Astrocyte (in vitro differentiated cells and primary cell): ENCODE results near the gene PKD1. TPM values are rescaled to one million over a fixed set of nuclear protein-coding genes. Genes with fewer than 3 reads are reported as not detected.
A peak's percentile ranks its signal among the peaks of the same experiment; 100 is the strongest.

Experiments
- DNase-seq: peaks from one replicate; pipeline ENCODE4 v3.0.0-alpha.2; 2010; ENCODE audit warnings: low read depth
- FAIRE-seq: peaks from 2 replicates; lab custom pipeline; 2011; peaks lifted over from hg19 to GRCh38; lab: Jason Lieb, UNC
- H2AFZ ChIP-seq: 2 replicates; pipeline ENCODE4 v1.6.0; 2012; ENCODE audit warnings: low read depth, low read length, inconsistent platforms
- H3K27ac ChIP-seq: 2 replicates; pipeline ENCODE4 v1.5.1; 2011; ENCODE audit warnings: low read depth, low read length, inconsistent platforms
- H3K27me3 ChIP-seq: 2 replicates; pipeline ENCODE4 v1.6.0; 2011; ENCODE audit warnings: low read length, inconsistent platforms; ENCODE audit not compliant: insufficient read depth
- H3K36me3 ChIP-seq: 2 replicates; pipeline ENCODE4 v1.5.1; 2011; ENCODE audit warnings: low read length, inconsistent platforms; ENCODE audit not compliant: insufficient read depth
- H3K4me1 ChIP-seq: 2 replicates; pipeline ENCODE4 v1.5.1; 2011; ENCODE audit warnings: low read length, inconsistent platforms; ENCODE audit not compliant: insufficient read depth
- H3K4me2 ChIP-seq: 2 replicates; pipeline ENCODE4 v1.6.0; 2012; ENCODE audit warnings: low read length, inconsistent platforms
- H3K4me3 ChIP-seq: 2 replicates; pipeline ENCODE4 v1.5.1; 2011; ENCODE audit warnings: low read depth, mild to moderate bottlenecking, low read length, inconsistent platforms; ENCODE audit not compliant: insufficient read depth
- H3K79me2 ChIP-seq: 2 replicates; pipeline ENCODE4 v1.6.0; 2012; ENCODE audit warnings: mild to moderate bottlenecking, low read length, inconsistent platforms; ENCODE audit not compliant: insufficient read depth
- H3K9ac ChIP-seq: 2 replicates; pipeline ENCODE4 v1.6.0; 2012; ENCODE audit warnings: mild to moderate bottlenecking, low read length, inconsistent platforms
- H3K9me3 ChIP-seq: 2 replicates; pipeline ENCODE4 v1.5.1; 2012; ENCODE audit warnings: low read depth, mild to moderate bottlenecking, low read length, inconsistent platforms; ENCODE audit not compliant: insufficient read depth
- H4K20me1 ChIP-seq: 2 replicates; pipeline ENCODE4 v1.6.0; 2012; ENCODE audit warnings: low read length, inconsistent platforms; ENCODE audit not compliant: insufficient read depth
- H3K27ac Mint-ChIP-seq: one replicate; pipeline ENCODE4 v1.8.0; 2021; ENCODE audit warnings: mild to moderate bottlenecking, mixed read lengths; ENCODE audit not compliant: unreplicated experiment
- H3K27me3 Mint-ChIP-seq: one replicate; pipeline ENCODE4 v1.8.0; 2021; ENCODE audit warnings: low read depth, mixed read lengths; ENCODE audit not compliant: unreplicated experiment
- H3K36me3 Mint-ChIP-seq: one replicate; pipeline ENCODE4 v1.8.0; 2021; ENCODE audit warnings: low read depth, mixed read lengths; ENCODE audit not compliant: unreplicated experiment
- H3K4me1 Mint-ChIP-seq: one replicate; pipeline ENCODE4 v1.8.0; 2021; ENCODE audit warnings: low read depth, mixed read lengths; ENCODE audit not compliant: unreplicated experiment
- H3K4me3 Mint-ChIP-seq: one replicate; pipeline ENCODE4 v1.8.0; 2021; ENCODE audit warnings: mild to moderate bottlenecking, moderate library complexity, mixed read lengths; ENCODE audit not compliant: unreplicated experiment
- H3K9me3 Mint-ChIP-seq: one replicate; pipeline ENCODE4 v1.8.0; 2021; ENCODE audit warnings: mild to moderate bottlenecking, mixed read lengths; ENCODE audit not compliant: unreplicated experiment
- EZH2 ChIP-seq: IDR thresholded peaks from 2 replicates; pipeline ENCODE4 v1.6.1; 2012; ENCODE audit warnings: mild to moderate bottlenecking, low read length, inconsistent platforms; ENCODE audit not compliant: insufficient read depth
- microRNA-seq: library from miRNA; unstranded; fragments of <30 nt; microRNA quantifications from one replicate; pipeline ENCODE4 v1.2.0, GENCODE V29; 2020
- total RNA-seq: library from RNA; stranded (reverse); gene quantifications from 2 replicates; pipeline ENCODE4 v1.2.1, GENCODE V29; 2021
- TF ChIP-seq, protein P1 (sequence below): IDR thresholded peaks from 2 replicates; pipeline ENCODE4 v1.5.1; 2011; ENCODE audit warnings: low read depth, mild to moderate bottlenecking, inconsistent platforms, low read length, moderate library complexity; ENCODE audit not compliant: insufficient read depth

PKD1 gene
- total RNA-seq, 1 donor from 2014 or later, result 112 TPM

DNA sequence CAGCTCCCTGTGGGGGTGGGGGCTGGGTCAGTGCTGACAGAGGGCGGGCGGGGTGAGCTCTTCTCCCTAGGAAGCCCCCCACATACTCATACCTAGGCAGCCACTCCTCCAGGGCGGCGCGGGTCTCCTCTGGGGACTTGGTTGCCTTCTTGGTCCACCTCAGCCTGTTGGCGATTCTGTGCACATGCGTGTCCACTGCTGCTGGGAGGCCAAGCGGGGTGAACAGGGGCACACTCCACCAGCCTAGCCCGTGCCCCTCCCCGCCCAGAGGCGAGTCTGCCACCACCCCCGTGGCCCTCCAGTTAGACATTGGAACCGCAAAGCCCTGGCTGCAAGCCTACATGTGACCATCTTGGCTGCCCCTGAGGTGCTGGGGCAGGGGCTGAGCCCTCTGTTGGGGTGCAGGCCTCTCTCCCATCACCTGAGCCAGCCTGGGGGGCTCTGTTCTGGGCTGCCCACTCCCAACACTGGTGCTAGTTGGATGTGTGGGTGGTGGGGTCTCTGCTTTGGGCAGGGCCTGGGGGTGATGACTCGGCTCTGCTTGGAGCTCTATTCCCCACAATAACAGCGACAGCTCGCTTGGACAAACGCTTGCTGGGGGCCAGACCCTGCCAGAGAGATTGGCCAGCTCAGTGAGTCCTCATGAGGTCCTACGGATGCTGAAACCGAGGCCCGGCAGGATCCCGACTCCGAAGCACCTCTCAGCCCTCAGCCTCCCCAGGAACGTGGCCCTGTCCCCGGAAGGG is 95.5 kb downstream of the PKD1 start:
- Mint-ChIP-seq H3K27me3 (no peaks in the 10 kb centered on the region), H3K27ac (no peak overlapping the region), H3K4me1 (peaks cover 2% of the 10 kb centered on the region), H3K4me3 (no peak overlapping the region), H3K9me3 (no peaks in the 10 kb centered on the region), H3K36me3 (no peaks in the 10 kb centered on the region)
- Histone ChIP-seq H2AFZ (no peak overlapping the region), H3K4me3 (no peak overlapping the region), H3K79me2 (peaks cover 25% of the 10 kb centered on the region), H4K20me1 (peaks cover 3% of the 10 kb centered on the region), H3K4me1 (peaks cover 55% of the 10 kb centered on the region), H3K9me3 (no peaks in the 10 kb centered on the region), H3K4me2 (peak overlapping the region; percentile 34), H3K27ac (peak overlapping the region; percentile 47), H3K9ac (peak overlapping the region; percentile 56), H3K36me3 (no peaks in the 10 kb centered on the region), H3K27me3 (no peaks in the 10 kb centered on the region)
- no peak for TF ChIP-seq EZH2
- TF ChIP-seq, protein P1, sequence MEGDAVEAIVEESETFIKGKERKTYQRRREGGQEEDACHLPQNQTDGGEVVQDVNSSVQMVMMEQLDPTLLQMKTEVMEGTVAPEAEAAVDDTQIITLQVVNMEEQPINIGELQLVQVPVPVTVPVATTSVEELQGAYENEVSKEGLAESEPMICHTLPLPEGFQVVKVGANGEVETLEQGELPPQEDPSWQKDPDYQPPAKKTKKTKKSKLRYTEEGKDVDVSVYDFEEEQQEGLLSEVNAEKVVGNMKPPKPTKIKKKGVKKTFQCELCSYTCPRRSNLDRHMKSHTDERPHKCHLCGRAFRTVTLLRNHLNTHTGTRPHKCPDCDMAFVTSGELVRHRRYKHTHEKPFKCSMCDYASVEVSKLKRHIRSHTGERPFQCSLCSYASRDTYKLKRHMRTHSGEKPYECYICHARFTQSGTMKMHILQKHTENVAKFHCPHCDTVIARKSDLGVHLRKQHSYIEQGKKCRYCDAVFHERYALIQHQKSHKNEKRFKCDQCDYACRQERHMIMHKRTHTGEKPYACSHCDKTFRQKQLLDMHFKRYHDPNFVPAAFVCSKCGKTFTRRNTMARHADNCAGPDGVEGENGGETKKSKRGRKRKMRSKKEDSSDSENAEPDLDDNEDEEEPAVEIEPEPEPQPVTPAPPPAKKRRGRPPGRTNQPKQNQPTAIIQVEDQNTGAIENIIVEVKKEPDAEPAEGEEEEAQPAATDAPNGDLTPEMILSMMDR, result no peak
- FAIRE-seq, result no peak
- DNase-seq, result no peak

DNA sequence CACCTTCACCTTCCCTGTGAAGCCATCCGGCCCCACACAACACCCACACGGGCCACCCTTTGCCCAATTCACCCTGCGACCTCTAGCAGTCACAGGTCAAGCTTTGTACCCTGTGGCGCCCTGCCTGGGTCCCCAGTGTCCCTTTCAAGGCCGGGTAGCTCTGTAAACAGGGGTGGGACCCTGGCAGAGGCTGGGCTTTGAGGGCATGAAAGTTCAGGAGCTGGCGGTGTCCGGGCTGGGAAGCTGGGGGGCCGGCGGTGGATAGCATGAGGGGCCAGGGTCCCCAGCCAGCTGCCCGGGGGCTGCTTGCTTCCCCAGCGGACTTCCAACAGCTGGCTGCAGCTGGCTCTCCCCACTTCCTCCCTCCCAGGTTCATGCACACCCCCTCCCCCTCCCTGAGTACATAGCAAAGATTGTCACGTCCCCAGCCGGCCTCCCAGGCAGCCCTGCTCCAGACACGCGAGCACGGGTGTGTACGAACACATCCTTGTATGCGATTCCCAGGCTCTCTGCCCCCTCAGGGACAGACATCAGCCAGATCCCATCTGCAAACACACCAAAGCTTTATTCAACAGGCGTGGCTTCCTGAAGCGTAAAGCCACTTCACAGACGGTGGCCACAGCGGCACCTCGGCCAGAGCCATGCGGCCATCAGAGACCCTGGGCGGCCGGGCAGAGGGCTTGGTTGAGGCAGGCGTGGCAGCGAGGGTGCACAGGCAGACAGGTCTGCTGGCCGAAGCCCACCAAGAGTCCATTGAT is 96.2 kb downstream of the PKD1 start:
- Histone ChIP-seq H3K9me3 (no peaks in the 10 kb centered on the region), H3K4me1 (peaks cover 62% of the 10 kb centered on the region), H3K36me3 (no peaks in the 10 kb centered on the region), H3K4me3 (no peak overlapping the region), H3K27me3 (no peaks in the 10 kb centered on the region), H4K20me1 (peaks cover 3% of the 10 kb centered on the region), H3K27ac (peak overlapping the region; percentile 41), H3K79me2 (peaks cover 32% of the 10 kb centered on the region), H2AFZ (no peak overlapping the region), H3K4me2 (peak overlapping the region; percentile 34), H3K9ac (peak overlapping the region; percentile 56)
- peaks cover 4% of the 10 kb centered on the region for H3K4me1 Mint-ChIP-seq
- TF ChIP-seq EZH2, result no peak
- TF ChIP-seq, protein P1, result no peak
- H3K9me3 Mint-ChIP-seq, result no peaks in the 10 kb centered on the region
- H3K27ac Mint-ChIP-seq, result peak overlapping the region; percentile 83
- peak overlapping the region; percentile 20 for H3K4me3 Mint-ChIP-seq
- no peaks in the 10 kb centered on the region for H3K36me3 Mint-ChIP-seq
- H3K27me3 Mint-ChIP-seq, result no peaks in the 10 kb centered on the region
- FAIRE-seq (no peak), DNase-seq (peak; percentile 16)

Small RNA genes lying within 50 kb of the gene (microRNA-seq; reads per million reads assigned to microRNA genes)
- gene MIR1225 (1.1 reads per million), gene MIR3180-5 (not detected), gene MIR4516 (not detected), gene MIR6511B1 (not detected)

Other genes starting within 250 kb of the PKD1 start
- not detected in 2 replicates for gene HS3ST6, start 217.5 kb downstream of the PKD1 start, total RNA-seq
- 23.7 and 25.8 TPM in 2 replicates for gene MSRB1, start 192.7 kb downstream of the PKD1 start, total RNA-seq
- not detected in 2 replicates for gene RPL3L, start 181.2 kb downstream of the PKD1 start, total RNA-seq
- 149 and 153 TPM in 2 replicates for gene NDUFB10, start 176.4 kb downstream of the PKD1 start, total RNA-seq
- gene RPS2, start 171.1 kb downstream of the PKD1 start, total RNA-seq, result 2,350 and 2,534 TPM in 2 replicates
- gene RNF151, start 169.0 kb downstream of the PKD1 start, total RNA-seq, result not detected in 2 replicates
- gene TBL3, start 163.8 kb downstream of the PKD1 start, total RNA-seq, result 24.4 and 28.5 TPM in 2 replicates
- gene NOXO1, start 154.4 kb downstream of the PKD1 start, total RNA-seq, result 0.89 TPM in 1 of 2 replicates, not detected in the other
- 30.4 and 32.1 TPM in 2 replicates for gene GFER, start 151.7 kb downstream of the PKD1 start, total RNA-seq
- gene SYNGR3, start 145.9 kb downstream of the PKD1 start, total RNA-seq, result 4.8 and 6.0 TPM in 2 replicates
- 46.0 and 50.0 TPM in 2 replicates for gene ZNF598, start 126.1 kb downstream of the PKD1 start, total RNA-seq
- 2.1 and 2.9 TPM in 2 replicates for gene NPW, start 116.1 kb downstream of the PKD1 start, total RNA-seq
- 92.5 and 106 TPM in 2 replicates for gene NHERF2, start 109.0 kb downstream of the PKD1 start, total RNA-seq
- 13.2 and 13.7 TPM in 2 replicates for gene NTHL1, start 88.1 kb downstream of the PKD1 start, total RNA-seq
- 89.5 and 94.6 TPM in 2 replicates for gene TSC2, start 87.9 kb downstream of the PKD1 start, total RNA-seq
- 1.2 and 1.4 TPM in 2 replicates for gene RAB26, start 12.7 kb upstream of the PKD1 start, total RNA-seq
- gene TRAF7, start 19.9 kb upstream of the PKD1 start, total RNA-seq, result 92.1 and 93.1 TPM in 2 replicates
- 0.66 and 1.3 TPM in 2 replicates for gene CASKIN1, start 60.7 kb upstream of the PKD1 start, total RNA-seq
- gene MLST8, start 69.6 kb upstream of the PKD1 start, total RNA-seq, result 32.6 and 34.7 TPM in 2 replicates
- 6.4 and 7.0 TPM in 2 replicates for gene BRICD5, start 75.0 kb upstream of the PKD1 start, total RNA-seq
- 19.4 and 21.1 TPM in 2 replicates for gene PGP, start 78.9 kb upstream of the PKD1 start, total RNA-seq
- gene E4F1, start 87.7 kb upstream of the PKD1 start, total RNA-seq, result 22.5 and 22.8 TPM in 2 replicates
- 1.2 and 1.3 TPM in 2 replicates for gene DNASE1L2, start 100.5 kb upstream of the PKD1 start, total RNA-seq
- gene ECI1, start 115.7 kb upstream of the PKD1 start, total RNA-seq, result 53.4 and 56.4 TPM in 2 replicates
- gene RNPS1, start 132.2 kb upstream of the PKD1 start, total RNA-seq, result 193 and 209 TPM in 2 replicates
- 4.8 and 4.9 TPM in 2 replicates for gene ABCA3, start 204.8 kb upstream of the PKD1 start, total RNA-seq